GM21447 (cell line): ENCODE measurements around the gene FALEC.

Source experiments
- ATAC-seq: cut with Tn5 transposase; IDR thresholded peaks from one replicate; pipeline ENCODE4 v1.9.1; 2021; ENCODE audit not compliant: unreplicated experiment

Gene FALEC

GRCh38 chr1:150511985-150512660 is 3.4 kb upstream of the FALEC start:
- no peak for ATAC-seq

- ATAC-seq = no peak
Observed at GRCh38 chr1:150512846-150513245, 2.7 kb upstream of the FALEC start.

GRCh38 chr1:150513351-150513791 is 2.2 kb upstream of the FALEC start:
- no peak for ATAC-seq

DNA sequence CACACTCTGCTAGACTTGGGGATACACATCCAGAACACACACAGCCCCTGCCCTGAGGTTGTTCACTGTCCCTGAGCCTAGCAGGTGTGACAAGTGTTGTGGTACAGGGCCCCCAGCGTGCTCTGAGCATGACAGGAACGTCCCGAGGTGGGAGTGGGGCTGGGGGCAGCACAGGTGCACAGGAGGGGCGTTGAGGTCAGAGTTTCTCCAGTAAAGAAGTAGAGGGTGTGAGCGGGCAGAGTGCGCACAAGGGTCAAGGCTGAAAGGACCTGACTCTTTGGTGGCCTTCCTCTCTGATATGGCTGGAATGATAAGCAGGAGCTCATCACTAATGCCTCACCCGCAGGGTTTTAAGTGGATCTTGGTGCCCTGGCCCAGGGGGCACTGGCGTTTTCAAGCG is 1.3 kb upstream of the FALEC start:
- ATAC-seq = no peak

DNA sequence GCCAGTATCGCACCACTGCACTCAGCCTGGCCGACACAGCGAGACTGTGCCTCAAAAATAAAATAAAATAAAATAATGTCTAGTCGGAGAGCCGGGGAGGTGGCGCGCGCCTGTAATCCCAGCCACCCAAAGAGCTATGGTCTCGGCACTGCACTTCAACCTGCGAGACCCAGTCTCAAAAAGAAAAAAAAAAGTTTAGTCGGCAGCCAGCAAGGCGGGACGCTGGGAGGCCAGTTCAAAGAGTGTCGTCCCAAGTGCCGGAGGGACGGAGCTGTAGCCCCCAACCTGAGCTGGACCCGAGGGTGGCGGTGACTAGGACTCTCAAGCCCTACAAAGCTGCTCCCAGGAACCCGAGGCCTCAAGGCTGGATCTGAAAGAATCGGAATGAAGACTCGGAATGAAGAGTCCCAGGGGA is 632 bp upstream of the FALEC start:
- no peak for ATAC-seq

- no peak for ATAC-seq
Observed at GRCh38 chr1:150516050-150516591, 569 bp downstream of the FALEC start.

- ATAC-seq = no peak
Observed at GRCh38 chr1:150516616-150517015, 1.1 kb downstream of the FALEC start.

- ATAC-seq = no peak
Observed at GRCh38 chr1:150521196-150521968, 5.8 kb downstream of the FALEC start.

- ATAC-seq = no peak
Observed at GRCh38 chr1:150525348-150525747, 9.8 kb downstream of the FALEC start.

GRCh38 chr1:150528196-150528595 is 12.6 kb downstream of the FALEC start:
- no peak for ATAC-seq

- no peak for ATAC-seq
Observed at GRCh38 chr1:150529017-150529416, 13.5 kb downstream of the FALEC start.

DNA sequence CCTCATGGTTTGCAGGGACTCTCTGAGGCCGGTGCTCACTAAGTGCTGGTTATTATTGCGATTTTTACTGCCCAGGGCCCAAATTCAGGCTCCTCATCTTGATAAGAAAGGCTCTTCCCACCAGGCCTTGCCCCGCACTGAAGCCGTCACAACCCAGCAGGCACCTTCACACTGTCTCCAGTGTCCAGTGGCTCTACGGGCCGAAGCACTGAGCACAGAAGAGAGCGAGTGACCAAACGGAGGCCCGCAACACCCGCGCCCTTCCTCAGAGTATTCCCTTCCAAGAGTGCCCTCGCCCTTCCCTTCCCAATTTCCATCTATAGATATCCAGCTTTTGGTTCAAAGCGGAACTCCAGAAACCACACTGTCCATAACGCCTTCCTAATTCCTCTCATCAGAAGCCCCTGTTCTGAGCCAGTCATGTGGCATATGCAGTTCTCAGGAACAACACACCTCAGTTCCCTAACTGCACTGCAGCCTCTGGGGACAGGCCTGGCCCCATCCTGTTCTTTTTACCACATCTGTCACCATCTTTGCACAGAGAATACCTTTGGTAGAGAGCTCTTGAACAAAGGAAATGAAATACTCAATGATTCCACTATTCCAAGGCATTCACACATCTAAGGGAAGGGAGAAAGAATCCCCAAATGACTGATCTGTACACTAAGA is 15.1 kb downstream of the FALEC start:
- ATAC-seq = no peak

DNA sequence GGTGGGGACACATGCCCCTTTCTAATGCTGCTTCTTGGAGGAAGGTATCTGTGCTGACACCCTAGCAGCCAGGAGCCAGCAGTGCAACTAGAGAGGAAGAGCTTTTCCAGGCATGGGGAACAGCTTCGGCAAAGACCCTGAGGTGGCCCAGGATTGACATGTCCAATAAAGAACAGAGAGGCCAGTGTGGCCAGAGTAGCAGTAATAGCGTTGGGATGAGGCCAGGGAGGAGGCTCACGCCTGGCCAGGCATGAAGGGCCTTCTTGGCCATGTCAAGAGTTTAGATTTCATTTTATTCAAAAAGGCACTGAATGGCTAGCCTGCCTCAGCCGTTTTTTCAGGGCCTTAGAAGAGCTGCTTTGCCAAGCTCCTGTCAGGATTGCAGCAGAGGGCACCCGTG is 17.3 kb downstream of the FALEC start:
- ATAC-seq = no peak

DNA sequence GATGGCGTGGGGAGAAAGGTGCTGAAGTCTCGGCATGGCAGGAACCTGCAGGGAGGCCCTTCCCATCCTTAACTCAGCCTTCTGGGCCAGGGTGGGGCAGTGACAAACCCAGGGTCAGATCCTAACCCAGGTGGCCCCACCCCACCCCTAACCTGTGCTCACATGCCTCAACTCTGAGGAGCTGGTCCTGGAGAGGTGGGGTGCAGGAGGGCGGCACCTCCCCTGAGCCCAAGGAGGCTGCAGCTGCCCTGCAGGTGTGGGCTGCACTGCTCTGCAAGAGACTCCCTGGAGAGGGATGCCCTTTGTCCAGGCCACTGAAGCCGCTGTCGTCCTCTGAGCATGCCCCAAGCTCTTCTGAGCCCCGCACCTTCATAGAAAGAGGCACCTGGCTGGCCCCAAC is 18.4 kb downstream of the FALEC start:
- no peak for ATAC-seq

DNA sequence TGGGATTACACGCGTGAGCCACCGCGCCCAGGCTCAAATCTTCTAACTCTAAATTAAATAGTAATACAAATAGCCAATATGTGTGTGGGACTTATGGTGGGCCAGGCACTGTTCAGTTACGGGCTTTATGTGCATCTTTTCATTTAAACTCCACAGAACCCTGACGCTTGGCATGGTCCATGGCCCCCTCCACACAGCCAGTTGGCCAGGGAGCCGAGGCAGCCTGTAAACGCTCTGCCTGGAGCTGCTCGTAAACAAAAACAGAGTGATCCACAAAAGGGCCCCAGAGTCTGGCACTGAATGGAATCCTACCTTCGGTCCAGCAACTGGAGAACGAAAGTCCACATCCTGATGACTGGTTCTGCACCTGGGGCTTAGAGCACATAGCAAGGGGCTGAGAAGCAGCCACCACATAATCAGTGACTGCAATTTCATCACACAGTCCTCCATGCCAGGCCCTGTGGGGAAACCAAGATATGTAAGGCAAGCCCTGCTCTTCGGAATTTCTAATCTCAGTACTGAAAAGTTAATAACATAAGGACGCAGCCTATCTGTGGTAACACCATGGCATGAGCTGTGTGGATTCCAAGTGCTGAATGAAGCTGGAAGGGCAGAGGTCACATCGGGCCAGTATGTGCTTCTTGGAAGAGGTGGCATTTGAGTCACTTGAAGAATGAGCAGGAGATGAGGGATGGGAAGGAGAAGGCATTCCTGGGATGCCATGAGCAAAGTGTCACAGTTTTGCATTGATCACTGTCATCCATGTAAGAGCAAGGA is 20.1 kb downstream of the FALEC start:
- ATAC-seq = no peak

GRCh38 chr1:150536836-150537731 is 21.5 kb downstream of the FALEC start:
- no peak for ATAC-seq

DNA sequence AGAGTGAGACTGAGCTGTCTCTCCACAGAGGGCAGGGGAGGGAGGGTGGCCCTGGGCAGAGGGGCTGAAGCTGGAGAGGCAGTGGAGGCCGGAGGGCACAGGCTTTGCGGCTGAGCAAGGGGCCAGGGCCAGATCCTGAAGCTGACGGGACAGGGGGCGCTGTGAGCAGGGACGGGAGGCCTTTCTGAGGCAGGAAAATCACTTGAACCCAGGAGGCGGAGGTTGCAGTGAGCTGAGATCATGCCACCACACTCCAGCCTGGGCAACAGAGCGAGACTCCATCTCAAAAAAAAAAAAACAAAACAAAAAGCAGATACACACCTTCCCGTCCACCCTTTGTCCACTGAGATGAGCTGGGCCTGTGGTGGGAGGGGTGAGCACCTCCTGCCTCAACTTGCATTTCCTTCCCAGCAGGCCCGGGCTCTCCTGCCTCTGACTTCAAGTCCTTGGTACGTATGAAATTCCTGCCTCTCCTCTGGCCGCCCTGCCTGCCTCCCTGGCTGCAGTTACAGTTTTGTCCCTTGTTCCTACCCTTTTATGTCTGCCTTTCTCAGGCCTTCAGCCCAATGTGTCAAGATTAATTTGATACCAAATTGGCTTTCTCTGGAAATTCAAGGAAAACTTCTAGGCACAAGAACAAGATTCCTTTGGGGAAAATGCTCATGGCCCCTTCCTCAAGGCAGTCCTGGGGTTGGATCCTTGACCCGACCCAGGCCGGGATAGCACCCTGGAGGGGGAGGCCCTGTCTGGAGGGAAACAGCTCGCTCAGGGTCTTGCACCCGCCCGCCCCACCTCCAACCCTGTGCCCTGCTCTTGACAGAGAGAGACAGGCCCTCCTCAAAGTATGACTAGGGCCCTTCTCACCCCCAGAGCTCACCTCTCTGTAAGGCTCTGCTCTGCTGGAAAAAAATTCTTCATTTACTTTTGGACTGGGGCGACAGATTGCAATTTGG is 22.5 kb downstream of the FALEC start:
- ATAC-seq = no peak

- no peak for ATAC-seq
Observed at GRCh38 chr1:150543500-150544143, 28.1 kb downstream of the FALEC start.
